Aortic smooth muscle cell (primary cell): ENCODE measurements around the gene SMAP1. TPM values are rescaled to one million over a fixed set of nuclear protein-coding genes. Genes with fewer than 3 reads are reported as not detected.

ENCODE experiments used
- total RNA-seq: library from RNA; depleted of rRNA; stranded (reverse); fragments of >200 nt; gene quantifications from 2 replicates; pipeline ENCODE4 v1.2.3, GENCODE V29; 2014

SMAP1 gene
- total RNA-seq = 15.5 and 23.5 TPM in 2 replicates

DNA sequence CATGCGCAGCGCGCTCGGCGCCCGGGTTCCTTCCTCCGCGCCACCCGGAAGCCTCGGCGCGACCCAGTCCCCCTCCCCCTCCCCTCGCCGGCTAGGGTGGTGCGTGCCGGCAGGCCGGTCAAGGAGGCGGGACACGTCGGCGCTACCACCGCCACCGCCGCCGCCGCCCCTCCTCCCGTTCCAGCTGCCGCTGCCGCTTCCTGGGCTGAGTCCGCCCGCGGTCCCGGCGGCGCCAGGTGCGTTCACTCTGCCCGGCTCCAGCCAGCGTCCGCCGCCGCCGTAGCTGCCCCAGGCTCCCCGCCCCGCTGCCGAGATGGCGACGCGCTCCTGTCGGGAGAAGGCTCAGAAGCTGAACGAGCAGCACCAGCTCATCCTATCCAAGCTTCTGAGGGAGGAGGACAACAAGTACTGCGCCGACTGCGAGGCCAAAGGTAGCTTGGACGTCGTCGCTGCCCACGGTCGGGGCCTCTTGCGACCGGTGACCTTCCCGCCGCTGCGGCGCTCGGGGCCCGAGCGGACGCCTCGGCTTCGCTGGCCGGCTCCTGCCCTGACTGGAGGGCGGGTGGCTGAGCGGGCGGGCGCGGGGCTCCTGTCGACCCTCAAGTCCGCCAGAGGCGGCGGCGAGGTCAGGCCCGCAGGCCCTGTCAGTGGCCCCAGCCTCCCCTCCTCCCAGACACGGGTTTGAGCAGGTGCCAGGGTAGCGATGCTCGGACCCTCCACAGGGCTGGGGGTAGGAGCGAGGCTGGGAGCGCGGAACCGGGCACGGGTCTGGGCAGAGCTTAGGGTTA lies at the start of gene SMAP1:
TSS of gene SMAP1 (plus strand) at position 173 of the 788 bp plus-strand sequence. CDS start at position 314, 141 bp downstream.

Other genes with a start within 250 kb of the SMAP1 start
- 4.9 and 6.1 TPM in 2 replicates for gene SDHAF4, start 101.0 kb upstream of the SMAP1 start, total RNA-seq